Frontal cortex (tissue), 4 donors: ENCODE measurements around the gene SMU1. TPM values are rescaled to one million over a fixed set of nuclear protein-coding genes. Genes with fewer than 3 reads are reported as not detected.

Experiments used
- DNase-seq, 2 donors: peaks; one replicate each; pipeline ENCODE4 v3.0.0; 2012; ENCODE audit warnings: low spot score in 2 of 2
- FAIRE-seq: peaks from 2 replicates; lab custom pipeline; 2012; peaks lifted over from hg19 to GRCh38; lab: Jason Lieb, UNC
- total RNA-seq: library from RNA; depleted of rRNA; stranded (reverse); fragments of >200 nt; gene quantifications from one replicate; pipeline ENCODE4 v1.2.3, GENCODE V29; 2014
- donor health status: control.
- donor health status: control.
- donor health status: control.

Gene SMU1
- total RNA-seq: 53.4 TPM

DNA sequence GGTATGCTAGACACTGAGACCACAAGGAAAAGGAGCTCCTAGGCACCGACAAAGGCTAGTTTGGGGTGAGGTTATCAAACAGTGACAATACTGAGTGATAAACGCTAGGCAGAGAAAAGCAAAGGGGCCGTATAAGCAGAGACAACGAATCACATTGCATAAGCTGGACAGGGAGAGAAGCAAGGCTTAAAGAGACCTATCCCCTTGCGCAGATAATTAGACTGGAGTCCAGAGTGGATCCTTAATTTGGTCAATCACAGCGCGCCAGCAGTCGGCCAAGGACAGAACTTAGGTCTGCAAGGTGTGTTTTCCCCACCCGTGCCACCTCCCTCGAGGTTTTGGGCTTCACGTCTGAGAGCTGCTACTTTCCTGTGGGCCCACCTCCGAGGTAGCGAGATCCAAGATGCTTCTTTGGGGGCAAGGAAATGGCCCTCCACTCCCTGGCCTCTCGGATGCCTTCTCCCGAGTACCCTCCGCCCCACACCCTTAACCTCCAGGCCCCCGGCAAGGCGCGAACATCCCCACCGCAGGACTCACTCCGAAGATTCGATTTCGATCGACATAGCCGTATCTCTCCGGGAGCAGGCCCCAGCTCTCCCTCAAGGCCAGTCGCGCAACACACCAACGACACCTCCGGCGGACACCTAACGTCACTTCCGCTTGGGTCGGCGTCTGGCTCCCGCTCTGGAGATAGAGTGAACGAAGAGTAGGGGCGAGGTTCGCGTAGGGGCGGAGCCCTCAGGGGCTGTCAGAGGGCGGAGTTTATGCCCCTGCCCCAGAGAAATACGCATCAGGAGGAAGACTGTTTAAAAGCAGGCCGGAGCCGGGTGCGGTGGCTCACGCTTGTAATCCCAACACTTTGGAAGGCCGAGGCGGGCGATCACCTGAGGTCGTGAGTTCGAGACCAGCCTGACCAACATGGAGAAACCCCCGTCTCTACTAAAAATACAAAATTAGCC is at the start of gene SMU1:
SMU1 (minus strand) TSS at position 629 of the 959 bp plus-strand sequence; CDS start at position 563, 66 bp downstream.
- DNase-seq (peak; percentile 79 to 94), FAIRE-seq (no peak)

DNA sequence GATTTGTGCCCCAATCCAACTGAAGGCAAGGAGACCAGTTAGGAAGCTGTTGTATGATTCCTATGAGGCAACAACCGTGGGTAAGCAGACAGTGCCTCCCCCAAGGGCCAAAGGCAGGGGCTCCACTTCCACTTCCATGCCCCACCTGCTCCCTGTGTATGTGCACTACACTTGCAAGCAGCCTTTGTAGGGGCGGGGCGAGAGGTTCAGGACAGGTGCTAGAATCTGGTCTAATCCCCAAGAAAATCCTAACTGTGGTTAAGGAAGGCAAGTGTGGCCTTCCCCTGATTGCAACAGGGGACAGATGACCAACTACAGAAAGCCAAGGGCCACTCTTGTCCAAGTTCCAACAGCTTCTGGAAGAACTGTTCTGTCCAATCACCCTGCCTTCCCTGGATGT is 49.0 kb upstream of the SMU1 start:
- FAIRE-seq (no peak), DNase-seq (no peak)

DNA sequence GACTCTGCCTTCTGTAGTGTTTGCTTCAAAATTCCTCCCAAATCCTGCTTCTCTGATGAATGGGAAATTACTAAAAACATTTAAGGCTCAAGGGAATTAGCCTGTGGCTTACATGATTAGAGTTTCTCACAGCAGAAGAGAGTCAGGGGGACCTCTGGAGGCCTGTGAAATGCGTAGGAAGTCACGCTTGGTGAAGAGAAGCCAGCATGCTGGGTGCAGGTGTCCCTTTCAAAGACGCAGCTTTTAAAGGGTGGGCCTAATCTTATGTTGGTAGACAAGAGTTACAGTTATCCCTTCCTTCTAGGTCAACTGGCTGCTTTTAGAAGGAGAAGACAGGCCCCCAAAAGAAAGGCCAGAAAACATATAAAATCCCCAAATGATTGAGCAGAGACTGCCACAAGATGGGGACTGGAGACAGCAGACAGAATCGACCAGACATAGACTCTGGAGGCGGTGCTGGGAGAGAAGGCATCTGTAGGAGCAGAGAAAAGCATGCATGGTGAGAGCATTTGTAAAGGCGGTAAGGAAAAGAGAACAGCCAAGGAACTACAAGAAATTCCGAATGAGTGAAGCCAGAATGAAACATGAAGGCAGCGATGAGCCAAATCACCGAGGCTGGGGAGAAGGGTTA is 48.4 kb upstream of the SMU1 start:
- FAIRE-seq (no peak), DNase-seq (no peak)

DNA sequence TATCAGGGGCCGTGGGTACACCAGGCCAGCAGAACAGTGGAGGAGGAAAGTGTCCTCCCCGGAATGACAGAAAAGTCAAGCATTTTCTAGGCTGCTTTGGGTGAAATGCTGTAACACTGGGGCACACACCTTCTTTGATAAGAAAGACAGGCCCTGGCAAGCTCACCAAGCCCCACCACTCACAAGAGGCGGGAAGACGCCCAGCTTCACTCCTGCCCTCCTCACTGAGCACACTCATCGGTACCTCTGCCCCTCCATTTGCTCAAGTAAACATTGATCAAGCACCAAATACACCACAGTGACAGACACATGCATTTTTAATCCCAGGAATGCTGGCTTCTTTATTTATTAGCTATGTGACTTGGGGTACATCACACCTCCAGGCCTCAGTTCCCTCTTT is 47.6 kb upstream of the SMU1 start:
- DNase-seq: no peak
- no peak for FAIRE-seq

DNA sequence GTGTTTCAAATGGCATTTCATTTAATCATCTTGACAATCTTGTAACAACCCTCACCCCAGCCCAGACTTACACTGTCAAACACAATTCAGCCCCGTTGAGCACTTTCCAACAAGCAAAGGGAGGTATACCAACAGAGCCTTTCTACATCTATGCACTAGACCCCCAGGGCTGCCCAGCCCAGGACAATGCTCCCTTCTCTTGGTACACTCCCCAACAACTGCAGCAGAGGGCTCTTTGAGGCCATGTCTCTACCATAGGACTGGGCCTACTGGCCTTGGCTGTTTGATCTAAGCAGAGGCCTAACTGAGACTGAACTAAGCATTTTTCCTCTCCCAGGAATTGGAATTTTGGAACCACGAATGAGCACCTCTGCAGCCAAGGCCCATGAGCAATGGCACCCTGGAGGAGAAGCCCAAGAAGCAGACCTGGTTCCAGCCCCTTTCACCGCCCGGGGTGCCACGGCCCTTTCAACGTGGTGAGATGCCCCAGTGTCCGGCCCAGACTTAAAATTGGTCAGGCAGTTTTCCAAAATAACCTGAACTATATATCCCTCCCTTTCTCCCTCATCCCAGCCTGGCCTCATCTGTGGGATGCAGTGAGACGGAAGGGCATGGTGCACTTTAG is 47.0 kb upstream of the SMU1 start:
- no peak for DNase-seq

DNA sequence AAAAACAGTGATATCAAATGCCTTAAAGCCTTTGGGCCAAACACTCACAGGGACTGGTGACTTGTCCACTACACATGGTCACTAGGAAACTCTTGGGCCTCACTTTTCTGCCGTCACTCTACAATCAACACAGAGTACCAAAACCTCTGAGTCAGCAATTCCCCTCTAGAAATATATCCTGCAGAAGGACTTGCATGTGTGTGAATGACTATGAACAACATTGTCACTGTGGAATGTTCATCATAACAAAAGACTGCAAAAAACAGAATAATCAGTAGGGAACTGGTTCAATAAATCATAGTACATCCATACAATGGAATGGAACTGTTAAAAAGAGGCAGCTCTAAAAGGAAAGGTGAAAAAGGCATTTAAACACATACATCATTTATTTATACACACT is 44.1 kb upstream of the SMU1 start:
- DNase-seq (no peak), FAIRE-seq (no peak)

More for the DNA sequence above, 47.0 kb upstream of the SMU1 start:
- FAIRE-seq: no peak

DNA sequence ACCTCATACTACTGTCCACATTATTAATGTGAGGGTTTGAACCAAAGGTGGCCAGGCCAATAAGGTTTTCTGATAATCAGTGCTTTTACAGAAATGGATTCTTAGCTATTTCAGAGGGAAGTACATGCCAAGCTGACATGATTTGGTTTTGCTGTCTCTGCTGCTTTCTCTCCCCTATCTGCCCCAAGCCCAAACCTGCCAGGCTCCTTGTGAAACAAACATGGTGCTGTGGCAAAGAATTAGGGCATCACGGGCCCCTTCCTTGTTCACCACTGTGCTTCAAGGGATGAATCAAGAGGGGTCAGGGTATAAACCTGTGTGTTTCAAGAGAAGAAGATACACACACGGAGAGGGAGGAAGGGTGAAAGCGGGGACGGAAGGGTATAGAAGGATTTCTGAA is 41.3 kb upstream of the SMU1 start:
- DNase-seq: no peak
- FAIRE-seq: no peak

DNA sequence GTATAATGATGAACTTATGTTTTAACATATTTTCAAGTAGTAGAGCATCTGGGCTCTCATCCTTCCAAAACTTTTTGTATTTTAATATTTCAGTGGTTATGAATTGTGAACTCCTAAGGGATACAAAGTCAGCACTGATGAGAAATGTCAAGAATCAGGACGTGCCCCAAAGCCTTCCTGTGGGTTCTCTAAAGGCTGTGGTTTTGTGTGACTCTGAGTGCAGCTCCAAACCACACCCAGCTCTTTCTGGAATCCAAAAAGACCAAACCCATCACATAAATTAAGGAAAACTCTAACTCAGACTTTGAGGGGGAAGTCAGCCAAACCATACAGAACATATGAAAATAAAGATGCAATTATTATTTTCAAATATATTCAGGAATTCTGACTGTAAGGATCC is 40.8 kb upstream of the SMU1 start:
- DNase-seq (no peak), FAIRE-seq (no peak)

DNA sequence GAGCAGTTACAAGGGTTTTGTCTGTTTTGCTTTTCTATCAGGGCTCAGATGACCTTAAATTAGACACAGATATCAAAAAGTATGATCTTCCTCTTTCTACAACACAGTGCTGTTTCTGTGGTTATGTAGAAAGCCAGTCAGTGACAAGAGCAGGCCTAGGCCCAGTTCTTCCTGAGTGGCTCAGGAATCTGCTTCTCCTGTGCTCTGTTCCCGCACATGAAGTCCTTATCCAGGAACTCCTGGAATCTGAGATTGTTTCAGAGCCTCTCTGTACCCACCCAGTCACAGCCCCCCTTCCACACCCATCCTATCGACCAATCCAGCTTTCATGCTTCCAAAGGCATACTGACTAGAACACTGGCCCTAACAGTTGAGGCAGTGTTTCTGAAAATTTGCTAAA is 40.4 kb upstream of the SMU1 start:
- no peak for FAIRE-seq
- no peak for DNase-seq

DNA sequence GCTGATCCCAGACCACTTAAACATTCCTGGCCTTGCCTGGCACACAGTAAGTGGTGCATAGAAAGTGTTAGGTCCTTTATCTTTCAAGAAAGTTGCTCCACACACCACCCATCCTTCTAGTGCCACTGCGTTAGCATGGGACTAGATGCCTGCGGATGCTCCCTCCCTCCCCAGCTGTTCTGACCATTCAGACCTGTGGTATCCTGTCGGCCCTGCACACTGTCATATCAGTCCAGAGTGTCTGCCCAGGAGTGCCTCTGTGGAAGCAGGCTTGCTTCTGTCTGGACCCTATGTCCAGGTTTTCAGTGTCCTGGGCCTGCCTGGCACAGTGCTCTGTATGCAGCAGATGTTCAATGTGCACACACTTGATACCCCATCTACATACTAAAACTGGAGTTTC is 38.3 kb upstream of the SMU1 start:
- DNase-seq: no peak
- no peak for FAIRE-seq

DNA sequence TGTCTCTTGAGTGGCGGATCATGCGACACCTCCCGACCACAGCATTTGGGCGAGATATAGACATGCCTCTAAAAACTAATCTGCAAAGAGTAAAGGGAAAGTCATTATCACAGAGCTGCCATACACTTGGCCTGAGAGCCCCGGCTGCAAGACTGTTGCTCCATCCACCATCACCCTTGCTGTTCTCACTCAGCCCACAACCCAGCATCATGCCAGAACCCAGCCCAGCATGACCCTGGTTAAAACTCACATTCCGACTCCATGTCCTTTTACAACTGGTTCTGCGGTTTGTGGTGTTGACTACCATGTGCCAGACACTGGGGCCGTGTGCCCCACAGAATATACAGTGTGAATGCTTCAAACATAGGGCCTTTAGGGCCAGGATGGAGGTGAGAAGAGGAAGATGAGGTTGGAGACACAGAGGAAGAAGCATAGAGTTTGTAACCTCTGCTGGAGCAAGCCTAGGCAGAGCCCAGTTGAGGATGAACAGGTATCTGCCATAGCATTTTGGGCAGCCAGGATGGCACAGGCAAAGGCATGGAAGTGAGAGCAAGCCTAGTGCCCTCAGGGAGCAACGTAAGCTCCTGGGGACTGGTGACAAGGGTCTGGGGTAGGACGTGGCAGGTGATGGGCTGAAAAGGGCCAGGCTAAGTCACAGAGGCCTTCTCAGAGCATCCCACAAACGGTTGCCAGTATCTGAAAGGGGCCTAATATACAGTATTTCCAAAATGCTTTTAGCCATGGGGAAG is 37.5 kb upstream of the SMU1 start:
- FAIRE-seq (no peak), DNase-seq (no peak)

DNA sequence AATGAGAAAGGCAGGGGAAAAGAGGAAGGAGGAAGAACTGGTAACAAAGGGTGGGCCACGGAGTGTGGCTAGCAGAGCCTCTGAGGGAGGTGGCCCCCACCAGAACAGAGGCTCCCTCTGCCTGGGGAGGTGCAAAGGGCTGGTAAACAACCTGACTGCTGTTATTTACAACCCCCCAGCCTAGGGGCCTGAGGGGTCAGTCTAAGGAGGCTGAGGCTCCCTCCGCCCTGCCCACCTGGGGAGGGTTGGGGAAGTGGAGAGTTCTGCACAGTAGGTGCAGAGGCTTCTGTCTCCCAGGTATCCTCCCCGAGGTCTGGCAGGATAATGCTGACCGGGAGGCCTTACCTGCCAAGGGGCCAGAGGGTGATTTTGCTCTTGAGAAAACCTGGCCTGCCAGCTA is 35.6 kb upstream of the SMU1 start:
- FAIRE-seq (no peak), DNase-seq (no peak)

DNA sequence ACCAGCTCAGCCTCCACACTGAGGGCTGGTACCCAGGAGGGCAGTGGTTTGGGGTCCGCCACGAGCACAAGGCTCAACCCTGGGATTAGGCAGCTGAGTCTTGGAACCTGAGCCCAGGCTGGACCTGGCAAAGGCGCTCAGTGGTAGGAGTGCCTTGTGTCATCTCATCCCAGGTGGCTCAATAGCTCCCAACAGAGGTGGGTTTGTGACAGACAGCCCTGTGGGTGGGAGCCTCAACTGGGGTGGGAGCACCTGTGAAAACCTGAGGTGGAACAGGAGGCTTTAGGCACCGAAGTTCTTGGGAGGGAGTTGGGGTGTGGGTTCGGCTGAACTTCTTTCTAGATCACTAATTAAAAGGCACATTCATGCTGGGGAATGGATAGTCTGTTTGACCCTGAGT is 35.2 kb upstream of the SMU1 start:
- FAIRE-seq (no peak), DNase-seq (no peak)

DNA sequence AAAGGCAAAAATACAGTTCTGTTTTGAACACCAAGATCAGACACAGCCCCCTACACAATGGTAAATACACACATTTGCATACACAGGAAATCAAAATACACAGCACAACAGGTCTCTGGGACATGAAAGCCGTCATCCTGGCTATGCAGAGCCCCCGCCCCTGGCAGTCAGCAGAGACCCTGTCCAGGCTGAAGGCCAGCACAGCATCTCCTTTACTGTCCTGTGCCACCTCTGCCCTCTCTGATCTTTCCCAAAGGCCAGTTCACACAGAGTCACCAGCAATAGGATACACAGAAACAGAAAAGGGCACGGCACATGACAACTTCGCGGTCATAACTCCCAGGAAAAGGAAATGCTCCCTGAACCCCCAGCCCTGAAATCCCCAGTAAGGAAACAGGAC is 34.2 kb upstream of the SMU1 start:
- FAIRE-seq: no peak

DNA sequence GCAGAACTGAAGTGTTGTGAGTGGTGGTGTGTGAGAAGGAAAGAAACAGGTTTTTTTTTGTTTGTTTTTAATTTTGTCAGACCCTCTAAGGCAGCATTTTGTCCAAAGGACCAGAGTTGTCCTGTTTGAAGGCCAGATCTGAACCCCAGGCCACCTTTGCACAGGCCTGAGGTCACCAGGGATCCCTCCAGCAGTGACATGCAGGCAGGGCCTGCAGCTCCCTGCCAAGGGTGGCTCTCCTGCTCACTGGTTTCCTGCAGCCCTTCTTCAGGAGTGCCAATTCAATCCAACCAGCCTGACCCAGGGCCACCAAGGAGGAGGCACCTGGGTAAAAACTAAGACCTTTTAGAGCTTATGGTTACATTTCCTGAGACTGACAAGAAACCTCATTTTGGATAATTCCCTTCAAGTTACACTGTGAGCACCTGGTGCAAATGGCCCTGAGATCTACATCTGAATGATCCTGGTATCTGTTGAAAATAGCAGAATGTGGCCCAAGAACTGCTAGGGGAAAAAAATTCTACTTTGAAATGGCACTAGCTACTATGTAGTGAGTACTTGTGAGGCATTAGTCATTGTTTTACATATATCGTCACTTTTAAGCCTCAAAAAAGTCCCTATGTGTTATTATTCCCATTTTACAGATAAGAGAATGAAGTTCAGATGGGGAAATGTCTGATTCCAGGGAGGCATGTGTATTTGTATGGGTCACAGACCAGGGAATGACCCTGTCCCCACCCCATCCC is 33.5 kb upstream of the SMU1 start:
- DNase-seq: no peak
- no peak for FAIRE-seq

More for the DNA sequence above, 34.2 kb upstream of the SMU1 start:
- no peak for DNase-seq

DNA sequence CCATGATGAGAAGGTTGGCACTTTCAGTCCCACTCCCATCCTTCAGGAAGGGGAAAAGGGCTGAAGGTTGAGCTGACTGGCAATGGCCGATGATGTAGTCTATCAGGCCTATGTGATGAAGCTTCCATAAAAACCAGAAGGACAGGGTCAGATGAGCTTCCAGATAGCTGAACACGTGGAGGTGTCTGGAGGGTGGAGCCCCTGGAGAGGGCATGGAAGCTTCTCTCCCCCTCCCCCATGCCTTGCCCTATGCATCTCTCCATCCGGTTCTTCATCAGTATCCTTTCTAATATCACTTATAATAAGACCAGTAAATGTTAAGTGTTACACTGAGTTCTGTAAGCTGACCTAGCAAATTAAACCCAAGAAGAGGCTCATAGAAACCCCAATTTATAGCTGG is 32.6 kb upstream of the SMU1 start:
- DNase-seq: no peak
- FAIRE-seq: no peak

DNA sequence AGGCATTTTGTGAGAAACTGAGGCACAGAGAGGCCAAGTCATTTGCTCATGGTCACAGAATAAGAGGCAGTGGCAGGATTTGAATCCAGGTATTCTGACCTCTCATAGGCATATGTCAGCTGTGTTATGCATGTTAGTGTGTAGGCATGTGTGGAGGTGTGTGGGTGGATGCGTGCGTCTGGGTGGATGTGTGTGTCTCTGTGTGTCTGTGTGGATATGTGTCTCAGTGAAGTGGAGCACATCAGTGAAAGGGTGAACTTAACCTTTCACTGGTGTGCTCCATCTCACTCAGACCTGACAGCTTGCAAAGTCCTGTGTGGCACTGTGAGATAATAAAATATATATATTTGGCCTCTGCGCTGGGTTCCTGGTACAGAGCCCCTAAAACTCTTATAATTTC is 32.0 kb upstream of the SMU1 start:
- FAIRE-seq: no peak
- no peak for DNase-seq

DNA sequence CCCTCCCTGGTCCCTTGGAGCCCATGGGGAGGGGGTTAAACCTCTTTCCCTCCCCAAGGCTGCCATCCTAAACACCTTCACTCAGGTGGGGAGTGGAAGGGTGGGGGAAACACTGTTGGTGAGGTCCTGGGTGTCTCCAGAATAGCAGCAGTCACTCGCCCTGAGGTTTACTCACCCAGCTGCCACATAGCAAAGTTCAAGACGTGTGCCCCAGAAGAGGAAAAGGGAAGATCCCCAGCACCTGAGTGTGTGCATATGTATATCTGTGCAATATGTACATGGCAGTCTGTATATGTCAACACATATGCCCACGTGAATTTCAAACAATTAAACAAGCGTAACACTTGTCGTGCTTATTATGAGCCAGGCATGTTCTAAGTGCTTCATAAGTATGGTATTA is 31.3 kb upstream of the SMU1 start:
- DNase-seq: no peak
- no peak for FAIRE-seq

DNA sequence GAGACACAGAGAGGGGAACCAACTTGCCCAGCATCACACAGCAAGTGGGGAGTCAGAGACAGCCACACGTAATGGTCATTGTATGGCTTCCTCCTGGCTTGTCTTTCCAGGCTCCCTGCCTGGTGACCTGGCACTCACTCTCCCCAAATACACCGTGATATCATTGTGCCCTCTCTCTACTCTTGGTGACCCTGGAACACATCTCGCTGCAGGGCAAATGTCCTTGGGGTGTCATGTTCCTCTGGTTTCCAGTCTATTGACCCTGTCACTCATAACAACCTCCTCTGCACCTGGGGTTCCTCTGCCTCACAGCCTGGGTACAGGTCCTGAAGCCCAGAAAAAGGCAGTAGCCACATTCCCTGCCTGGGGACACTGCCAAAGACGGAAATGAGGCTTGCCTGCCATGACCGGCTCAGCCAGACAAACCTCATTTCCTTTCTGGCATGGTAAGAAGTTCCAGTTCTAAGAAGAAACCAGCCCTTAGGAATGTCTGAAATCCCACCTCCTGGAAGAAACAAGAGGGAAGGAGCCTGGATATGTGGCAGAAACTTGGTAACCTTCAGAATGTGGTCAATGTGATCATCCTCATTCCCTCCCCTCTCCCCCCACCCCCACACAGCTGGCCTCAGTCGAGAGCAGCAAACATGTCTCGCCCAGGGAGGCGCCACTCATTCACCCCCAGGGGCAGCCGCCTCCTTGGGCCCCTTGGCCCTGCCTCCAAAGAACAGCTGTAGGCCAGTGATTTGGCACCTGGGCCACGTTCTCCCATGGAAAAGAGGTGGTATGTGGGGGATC is 30.6 kb upstream of the SMU1 start:
- FAIRE-seq (no peak), DNase-seq (no peak)
